GM23248 (cell line): ENCODE results near the gene GNAL. TPM values are rescaled to one million over a fixed set of nuclear protein-coding genes. Genes with fewer than 3 reads are reported as not detected.

Experiments
- DNase-seq: peaks from one replicate; pipeline ENCODE4 v3.0.0-alpha.2; 2015
- H2AFZ ChIP-seq: fragments of 200-600 bp; sonication (generic); 2 replicates; pipeline ENCODE4 v1.6.1; 2016; ENCODE audit warnings: antibody characterized with exemption
- H3F3A ChIP-seq: fragments of 200-600 bp; sonication (generic); 2 replicates; pipeline ENCODE4 v1.6.1; 2016; ENCODE audit warnings: mild to moderate bottlenecking, antibody characterized with exemption, mixed run types; ENCODE audit not compliant: insufficient read depth
- H3K27ac ChIP-seq: fragments of 200-600 bp; sonication (generic); 2 replicates; pipeline ENCODE4 v1.5.1; 2016; ENCODE audit warnings: mild to moderate bottlenecking
- H3K27me3 ChIP-seq: fragments of 200-600 bp; sonication (generic); replicated peaks from 2 replicates; pipeline ENCODE4 v1.6.1; 2016; ENCODE audit warnings: mild to moderate bottlenecking; ENCODE audit not compliant: insufficient read depth
- H3K36me3 ChIP-seq: fragments of 200-600 bp; sonication (generic); 2 replicates; pipeline ENCODE4 v1.6.1; 2016; ENCODE audit warnings: low read depth, mild to moderate bottlenecking
- H3K4me1 ChIP-seq: fragments of 200-600 bp; sonication (generic); 2 replicates; pipeline ENCODE4 v1.6.1; 2016; ENCODE audit warnings: mild to moderate bottlenecking; ENCODE audit not compliant: insufficient read depth
- H3K4me2 ChIP-seq: fragments of 200-600 bp; sonication (generic); one replicate; pipeline ENCODE4 v1.6.1; 2016; ENCODE audit warnings: mild to moderate bottlenecking; ENCODE audit not compliant: unreplicated experiment
- H3K4me3 ChIP-seq: fragments of 200-600 bp; sonication (generic); 2 replicates; pipeline ENCODE4 v1.5.1; 2016; ENCODE audit warnings: mild to moderate bottlenecking
- H3K79me2 ChIP-seq: fragments of 200-600 bp; sonication (generic); 2 replicates; pipeline ENCODE4 v1.6.1; 2016; ENCODE audit warnings: mild to moderate bottlenecking; ENCODE audit not compliant: insufficient read depth
- H3K9ac ChIP-seq: fragments of 200-600 bp; sonication (generic); 2 replicates; pipeline ENCODE4 v1.6.1; 2016; ENCODE audit warnings: mild to moderate bottlenecking
- H3K9me2 ChIP-seq: fragments of 200-600 bp; sonication (generic); 2 replicates; pipeline ENCODE4 v1.6.1; 2016; ENCODE audit warnings: mixed run types, mild to moderate bottlenecking, moderate library complexity; ENCODE audit not compliant: insufficient read depth
- H3K9me3 ChIP-seq: fragments of 200-600 bp; sonication (generic); one replicate; pipeline ENCODE4 v1.6.1; 2017; ENCODE audit warnings: low read depth
- H4K20me1 ChIP-seq: fragments of 200-600 bp; sonication (generic); 2 replicates; pipeline ENCODE4 v1.6.0; 2016; ENCODE audit not compliant: insufficient read depth
- EZH2 ChIP-seq: fragments of 200-600 bp; sonication (generic); IDR thresholded peaks from 2 replicates; pipeline ENCODE4 v1.6.1; 2018; ENCODE audit warnings: antibody characterized with exemption, mild to moderate bottlenecking; ENCODE audit not compliant: insufficient read depth, poor library complexity, severe bottlenecking
- EZH2phosphoT487 ChIP-seq: fragments of 200-600 bp; sonication (generic); IDR thresholded peaks from 2 replicates; pipeline ENCODE4 v1.6.1; 2018; ENCODE audit warnings: antibody characterized with exemption, moderate library complexity, mild to moderate bottlenecking, low read depth; ENCODE audit not compliant: insufficient read depth
- WGBS, 2 experiments: methylation state at CpG; one replicate each; pipeline ENCODE4 v1.1.6; 2015 to 2017; ENCODE audit warnings: low lambda C conversion rate in 2 of 2, low coverage in 1 of 2; ENCODE audit errors: missing lambda C conversion rate in 2 of 2; 5-methylcytosine and 5-hydroxymethylcytosine counted together
- in situ Hi-C: fragments of 300-500 bp; cut with MboI; formaldehyde crosslinking; loops from 2 replicates; pipeline ENCODE4 v1.15.0; 2020
- polyA plus RNA-seq: library from polyadenylated mRNA; unstranded; fragments of >200 nt; fragmentation: Nextera tagmentation; extraction: Ambion mirVana; gene quantifications from 2 replicates; pipeline ENCODE4 v1.2.1, GENCODE V29; 2016
- total RNA-seq: library from RNA; depleted of rRNA; stranded (reverse); fragments of >200 nt; shearing (Covaris generic); gene quantifications from 2 replicates; pipeline ENCODE4 v1.2.3, GENCODE V29; 2014

Gene GNAL
- total and polyA plus RNA-seq, 2 experiments from 2014 or later = 0.19 to 3.0 TPM

- H3K27ac ChIP-seq = no peak overlapping the region
- H2AFZ ChIP-seq = no peak overlapping the region
- H3K9ac ChIP-seq = no peak overlapping the region
- H3K9me2 ChIP-seq = no peaks in the 10 kb centered on the region
- H3K4me1 ChIP-seq = no peaks in the 10 kb centered on the region
- H3K9me3 ChIP-seq = no peaks in the 10 kb centered on the region
- no peak overlapping the region for H3K4me2 ChIP-seq
- in situ Hi-C loops = no loop called here
- H3K36me3 ChIP-seq = no peaks in the 10 kb centered on the region
- H3K4me3 ChIP-seq = no peak overlapping the region
- peaks cover 30% of the 10 kb centered on the region for H3K27me3 ChIP-seq
- 34 to 39% methylated on average over 4 of the region's 4 CpGs for WGBS, 2 experiments
- DNase-seq = no peak
- no peak for TF ChIP-seq EZH2phosphoT487
- no peak for TF ChIP-seq EZH2
- no peaks in the 10 kb centered on the region for H3K79me2 ChIP-seq
- H3F3A ChIP-seq = no peaks in the 10 kb centered on the region
- H4K20me1 ChIP-seq = no peaks in the 10 kb centered on the region
These were observed 22.2 kb upstream of the GNAL start for GRCh38 chr18:11666831-11667230.

GRCh38 chr18:11667578-11667977 lies 21.5 kb upstream of the GNAL start:
- Histone ChIP-seq H3F3A (no peaks in the 10 kb centered on the region), H4K20me1 (no peaks in the 10 kb centered on the region), H3K36me3 (no peaks in the 10 kb centered on the region), H3K27ac (no peak overlapping the region), H3K79me2 (no peaks in the 10 kb centered on the region), H3K4me3 (no peak overlapping the region), H3K9ac (no peak overlapping the region), H2AFZ (no peak overlapping the region), H3K9me3 (no peaks in the 10 kb centered on the region), H3K4me2 (no peak overlapping the region), H3K4me1 (no peaks in the 10 kb centered on the region), H3K9me2 (no peaks in the 10 kb centered on the region), H3K27me3 (peaks cover 30% of the 10 kb centered on the region)
- no peak for DNase-seq
- no peak for TF ChIP-seq EZH2phosphoT487
- no peak for TF ChIP-seq EZH2
- in situ Hi-C loops = no loop called here
- WGBS, 2 experiments = 42 to 48% methylated on average over 6 of the region's 6 CpGs

- TF ChIP-seq EZH2phosphoT487 (no peak), EZH2 (no peak)
- H3K4me2 ChIP-seq = no peak overlapping the region
- H3K9me3 ChIP-seq = no peaks in the 10 kb centered on the region
- H3K9ac ChIP-seq = no peak overlapping the region
- no peak for DNase-seq
- H3K36me3 ChIP-seq = no peaks in the 10 kb centered on the region
- 32 to 35% methylated on average over 10 of the region's 10 CpGs for WGBS, 2 experiments
- no peaks in the 10 kb centered on the region for H3F3A ChIP-seq
- no peak overlapping the region for H2AFZ ChIP-seq
- peaks cover 30% of the 10 kb centered on the region for H3K27me3 ChIP-seq
- no peaks in the 10 kb centered on the region for H3K4me1 ChIP-seq
- H3K79me2 ChIP-seq = no peaks in the 10 kb centered on the region
- in situ Hi-C loops = no loop called here
- H3K9me2 ChIP-seq = no peaks in the 10 kb centered on the region
- H4K20me1 ChIP-seq = no peaks in the 10 kb centered on the region
- H3K4me3 ChIP-seq = no peak overlapping the region
- H3K27ac ChIP-seq = no peak overlapping the region
These were observed 20.5 kb upstream of the GNAL start for GRCh38 chr18:11668441-11669169.

GRCh38 chr18:11669271-11669947 lies 19.7 kb upstream of the GNAL start:
- TF ChIP-seq EZH2 (no peak), EZH2phosphoT487 (no peak)
- Histone ChIP-seq H2AFZ (no peak overlapping the region), H3K4me1 (no peaks in the 10 kb centered on the region), H3K9ac (no peak overlapping the region), H3K9me3 (no peaks in the 10 kb centered on the region), H4K20me1 (no peaks in the 10 kb centered on the region), H3K79me2 (no peaks in the 10 kb centered on the region), H3K9me2 (no peaks in the 10 kb centered on the region), H3F3A (no peaks in the 10 kb centered on the region), H3K4me3 (no peak overlapping the region), H3K27me3 (peaks cover 30% of the 10 kb centered on the region), H3K27ac (no peak overlapping the region), H3K4me2 (no peak overlapping the region), H3K36me3 (no peaks in the 10 kb centered on the region)
- 70 to 75% methylated on average over 14 of the region's 14 CpGs for WGBS, 2 experiments
- in situ Hi-C loops = no loop called here
- no peak for DNase-seq
